ENCODE results near the gene POLR2E. TPM values are rescaled to one million over a fixed set of nuclear protein-coding genes. Genes with fewer than 3 reads are reported as not detected.

POLR2E gene
- total and polyA plus RNA-seq, 2 experiments from 2014 or later: 257 to 286 TPM

DNA sequence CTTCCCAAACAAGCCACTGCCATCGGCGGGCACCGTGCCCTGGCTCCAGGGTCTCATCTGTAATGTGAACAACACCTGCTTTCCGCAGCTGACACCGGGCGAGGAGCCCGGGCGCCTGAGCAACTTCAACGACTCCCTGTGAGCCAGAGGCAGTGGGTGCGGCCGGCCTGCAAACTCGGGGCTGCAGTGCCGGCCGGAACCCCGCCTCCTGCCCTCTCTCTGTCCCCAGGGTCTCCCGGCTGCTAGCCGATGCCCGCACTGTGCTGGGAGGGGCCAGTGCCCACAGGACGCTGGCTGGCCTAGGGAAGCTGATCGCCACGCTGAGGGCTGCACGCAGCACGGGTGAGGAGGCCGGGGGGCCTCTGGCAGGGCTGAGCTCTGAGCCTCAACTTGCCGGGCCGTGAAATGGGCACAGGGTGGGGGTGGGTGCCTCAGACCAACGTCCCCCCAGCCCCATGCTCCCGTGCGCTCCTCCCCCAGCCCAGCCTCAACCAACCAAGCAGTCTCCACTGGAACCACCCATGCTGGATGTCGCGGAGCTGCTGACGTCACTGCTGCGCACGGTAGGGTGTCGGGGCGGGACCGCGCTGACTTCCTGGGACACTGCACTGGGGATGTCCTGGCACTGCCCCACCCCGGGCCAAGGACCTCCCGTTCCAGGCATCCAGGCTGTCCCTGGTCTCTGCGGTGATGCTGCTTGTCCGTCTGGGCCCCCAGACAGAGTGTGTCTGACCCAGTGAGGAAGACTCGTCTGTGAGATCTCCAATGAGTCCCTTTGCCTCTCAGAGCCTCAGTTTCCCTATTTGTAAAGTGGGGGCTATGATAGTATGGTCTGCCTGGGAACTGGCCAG, 53.1 kb downstream of the POLR2E start:
- Histone ChIP-seq H3F3A (replicated peaks; ENCODE audit: low read depth) (peaks cover 31% of the 10 kb centered on the region), H3K36me3 (ENCODE audit: insufficient read depth) (peaks cover 9% of the 10 kb centered on the region; the same call in 1 of the 2 replicates), H2AFZ (no peak overlapping the region), H3K27ac (ENCODE audit: low read depth) (no peak overlapping the region), H3K9me2 (ENCODE audit: insufficient read depth) (no peaks in the 10 kb centered on the region), H3K4me1 (ENCODE audit: insufficient read depth) (peaks cover 10% of the 10 kb centered on the region), H3K4me3 (no peak overlapping the region), H3K27me3 (ENCODE audit: insufficient read depth) (no peaks in the 10 kb centered on the region), H3K79me2 (replicated peaks; ENCODE audit: insufficient read depth) (no peaks in the 10 kb centered on the region), H3K4me2 (no peak overlapping the region), H4K20me1 (replicated peaks; ENCODE audit: insufficient read depth) (no peaks in the 10 kb centered on the region; the same call in 1 of the 2 replicates)
- H3K4me1 Mint-ChIP-seq: peaks cover 15% of the 10 kb centered on the region
- DNase-seq (ENCODE audit: low spot score) (no peak), ATAC-seq (no peak)
- H3K27me3 Mint-ChIP-seq (ENCODE audit: insufficient read depth, low read depth, poor library complexity): peaks cover 34% of the 10 kb centered on the region
- H3K9me3 Mint-ChIP-seq: peaks cover 4% of the 10 kb centered on the region; the same call in 1 of the 3 replicates
- TF ChIP-seq ZNF331 (CRISPR knock-in tag; IDR thresholded peaks at IDR 0.05; ENCODE audit: low read depth) (no peak), STAT1 (IDR thresholded peaks at IDR 0.05; ENCODE audit: unreplicated experiment) (no peak), EZH2phosphoT487 (IDR thresholded peaks at IDR 0.05; ENCODE audit: unreplicated experiment) (no peak), POLR2AphosphoS5 (IDR thresholded peaks at IDR 0.05; ENCODE audit: low read depth) (no peak), REST (IDR thresholded peaks at IDR 0.05; ENCODE audit: unreplicated experiment) (no peak), CREB1 (CRISPR knock-in tag; IDR thresholded peaks at IDR 0.05; ENCODE audit: low read depth) (no peak), JUNB (IDR thresholded peaks at IDR 0.05; ENCODE audit: unreplicated experiment) (no peak), ZNF114 (CRISPR knock-in tag; IDR thresholded peaks at IDR 0.05) (no peak), NANOG (IDR thresholded peaks at IDR 0.05; ENCODE audit: borderline replicate concordance) (no peak), EZH2 (IDR thresholded peaks at IDR 0.05; ENCODE audit: low read depth, unreplicated experiment) (no peak)
- TF ChIP-seq, protein P1, sequence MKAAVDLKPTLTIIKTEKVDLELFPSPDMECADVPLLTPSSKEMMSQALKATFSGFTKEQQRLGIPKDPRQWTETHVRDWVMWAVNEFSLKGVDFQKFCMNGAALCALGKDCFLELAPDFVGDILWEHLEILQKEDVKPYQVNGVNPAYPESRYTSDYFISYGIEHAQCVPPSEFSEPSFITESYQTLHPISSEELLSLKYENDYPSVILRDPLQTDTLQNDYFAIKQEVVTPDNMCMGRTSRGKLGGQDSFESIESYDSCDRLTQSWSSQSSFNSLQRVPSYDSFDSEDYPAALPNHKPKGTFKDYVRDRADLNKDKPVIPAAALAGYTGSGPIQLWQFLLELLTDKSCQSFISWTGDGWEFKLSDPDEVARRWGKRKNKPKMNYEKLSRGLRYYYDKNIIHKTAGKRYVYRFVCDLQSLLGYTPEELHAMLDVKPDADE (IDR thresholded peaks at IDR 0.05): no peak
- TF ChIP-seq, protein P2, sequence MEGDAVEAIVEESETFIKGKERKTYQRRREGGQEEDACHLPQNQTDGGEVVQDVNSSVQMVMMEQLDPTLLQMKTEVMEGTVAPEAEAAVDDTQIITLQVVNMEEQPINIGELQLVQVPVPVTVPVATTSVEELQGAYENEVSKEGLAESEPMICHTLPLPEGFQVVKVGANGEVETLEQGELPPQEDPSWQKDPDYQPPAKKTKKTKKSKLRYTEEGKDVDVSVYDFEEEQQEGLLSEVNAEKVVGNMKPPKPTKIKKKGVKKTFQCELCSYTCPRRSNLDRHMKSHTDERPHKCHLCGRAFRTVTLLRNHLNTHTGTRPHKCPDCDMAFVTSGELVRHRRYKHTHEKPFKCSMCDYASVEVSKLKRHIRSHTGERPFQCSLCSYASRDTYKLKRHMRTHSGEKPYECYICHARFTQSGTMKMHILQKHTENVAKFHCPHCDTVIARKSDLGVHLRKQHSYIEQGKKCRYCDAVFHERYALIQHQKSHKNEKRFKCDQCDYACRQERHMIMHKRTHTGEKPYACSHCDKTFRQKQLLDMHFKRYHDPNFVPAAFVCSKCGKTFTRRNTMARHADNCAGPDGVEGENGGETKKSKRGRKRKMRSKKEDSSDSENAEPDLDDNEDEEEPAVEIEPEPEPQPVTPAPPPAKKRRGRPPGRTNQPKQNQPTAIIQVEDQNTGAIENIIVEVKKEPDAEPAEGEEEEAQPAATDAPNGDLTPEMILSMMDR (conservative IDR thresholded peaks at IDR 0.05; ENCODE audit: low read depth in 2 of 2): no peak
- TF ChIP-seq, protein P3, sequence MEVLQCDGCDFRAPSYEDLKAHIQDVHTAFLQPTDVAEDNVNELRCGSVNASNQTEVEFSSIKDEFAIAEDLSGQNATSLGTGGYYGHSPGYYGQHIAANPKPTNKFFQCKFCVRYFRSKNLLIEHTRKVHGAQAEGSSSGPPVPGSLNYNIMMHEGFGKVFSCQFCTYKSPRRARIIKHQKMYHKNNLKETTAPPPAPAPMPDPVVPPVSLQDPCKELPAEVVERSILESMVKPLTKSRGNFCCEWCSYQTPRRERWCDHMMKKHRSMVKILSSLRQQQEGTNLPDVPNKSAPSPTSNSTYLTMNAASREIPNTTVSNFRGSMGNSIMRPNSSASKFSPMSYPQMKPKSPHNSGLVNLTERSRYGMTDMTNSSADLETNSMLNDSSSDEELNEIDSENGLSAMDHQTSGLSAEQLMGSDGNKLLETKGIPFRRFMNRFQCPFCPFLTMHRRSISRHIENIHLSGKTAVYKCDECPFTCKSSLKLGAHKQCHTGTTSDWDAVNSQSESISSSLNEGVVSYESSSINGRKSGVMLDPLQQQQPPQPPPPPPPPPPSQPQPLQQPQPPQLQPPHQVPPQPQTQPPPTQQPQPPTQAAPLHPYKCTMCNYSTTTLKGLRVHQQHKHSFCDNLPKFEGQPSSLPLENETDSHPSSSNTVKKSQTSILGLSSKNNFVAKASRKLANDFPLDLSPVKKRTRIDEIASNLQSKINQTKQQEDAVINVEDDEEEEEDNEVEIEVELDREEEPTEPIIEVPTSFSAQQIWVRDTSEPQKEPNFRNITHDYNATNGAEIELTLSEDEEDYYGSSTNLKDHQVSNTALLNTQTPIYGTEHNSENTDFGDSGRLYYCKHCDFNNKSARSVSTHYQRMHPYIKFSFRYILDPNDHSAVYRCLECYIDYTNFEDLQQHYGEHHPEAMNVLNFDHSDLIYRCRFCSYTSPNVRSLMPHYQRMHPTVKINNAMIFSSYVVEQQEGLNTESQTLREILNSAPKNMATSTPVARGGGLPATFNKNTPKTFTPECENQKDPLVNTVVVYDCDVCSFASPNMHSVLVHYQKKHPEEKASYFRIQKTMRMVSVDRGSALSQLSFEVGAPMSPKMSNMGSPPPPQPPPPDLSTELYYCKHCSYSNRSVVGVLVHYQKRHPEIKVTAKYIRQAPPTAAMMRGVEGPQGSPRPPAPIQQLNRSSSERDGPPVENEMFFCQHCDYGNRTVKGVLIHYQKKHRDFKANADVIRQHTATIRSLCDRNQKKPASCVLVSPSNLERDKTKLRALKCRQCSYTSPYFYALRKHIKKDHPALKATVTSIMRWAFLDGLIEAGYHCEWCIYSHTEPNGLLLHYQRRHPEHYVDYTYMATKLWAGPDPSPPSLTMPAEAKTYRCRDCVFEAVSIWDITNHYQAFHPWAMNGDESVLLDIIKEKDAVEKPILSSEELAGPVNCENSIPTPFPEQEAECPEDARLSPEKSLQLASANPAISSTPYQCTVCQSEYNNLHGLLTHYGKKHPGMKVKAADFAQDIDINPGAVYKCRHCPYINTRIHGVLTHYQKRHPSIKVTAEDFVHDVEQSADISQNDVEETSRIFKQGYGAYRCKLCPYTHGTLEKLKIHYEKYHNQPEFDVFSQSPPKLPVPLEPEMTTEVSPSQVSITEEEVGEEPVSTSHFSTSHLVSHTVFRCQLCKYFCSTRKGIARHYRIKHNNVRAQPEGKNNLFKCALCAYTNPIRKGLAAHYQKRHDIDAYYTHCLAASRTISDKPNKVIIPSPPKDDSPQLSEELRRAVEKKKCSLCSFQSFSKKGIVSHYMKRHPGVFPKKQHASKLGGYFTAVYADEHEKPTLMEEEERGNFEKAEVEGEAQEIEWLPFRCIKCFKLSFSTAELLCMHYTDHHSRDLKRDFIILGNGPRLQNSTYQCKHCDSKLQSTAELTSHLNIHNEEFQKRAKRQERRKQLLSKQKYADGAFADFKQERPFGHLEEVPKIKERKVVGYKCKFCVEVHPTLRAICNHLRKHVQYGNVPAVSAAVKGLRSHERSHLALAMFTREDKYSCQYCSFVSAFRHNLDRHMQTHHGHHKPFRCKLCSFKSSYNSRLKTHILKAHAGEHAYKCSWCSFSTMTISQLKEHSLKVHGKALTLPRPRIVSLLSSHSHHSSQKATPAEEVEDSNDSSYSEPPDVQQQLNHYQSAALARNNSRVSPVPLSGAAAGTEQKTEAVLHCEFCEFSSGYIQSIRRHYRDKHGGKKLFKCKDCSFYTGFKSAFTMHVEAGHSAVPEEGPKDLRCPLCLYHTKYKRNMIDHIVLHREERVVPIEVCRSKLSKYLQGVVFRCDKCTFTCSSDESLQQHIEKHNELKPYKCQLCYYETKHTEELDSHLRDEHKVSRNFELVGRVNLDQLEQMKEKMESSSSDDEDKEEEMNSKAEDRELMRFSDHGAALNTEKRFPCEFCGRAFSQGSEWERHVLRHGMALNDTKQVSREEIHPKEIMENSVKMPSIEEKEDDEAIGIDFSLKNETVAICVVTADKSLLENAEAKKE (CRISPR knock-in tag; IDR thresholded peaks at IDR 0.05): no peak
- H3K4me3 Mint-ChIP-seq: no peak overlapping the region
- H3K36me3 Mint-ChIP-seq (ENCODE audit: low read depth): peaks cover 29% of the 10 kb centered on the region
- no peak overlapping the region for H3K27ac Mint-ChIP-seq
